ENCODE data around the gene TRIM26.

Gene TRIM26

GRCh38 chr6:30207619-30208295 lies 5.4 kb downstream of the TRIM26 start:
- no peak for DNase-seq

GRCh38 chr6:30206799-30207618 lies 6.2 kb downstream of the TRIM26 start:
- no peak for DNase-seq

GRCh38 chr6:30206152-30206551 lies 7.1 kb downstream of the TRIM26 start:
- DNase-seq: no peak

GRCh38 chr6:30204116-30204515 lies 9.1 kb downstream of the TRIM26 start:
- no peak for DNase-seq

GRCh38 chr6:30202366-30202765 lies 10.8 kb downstream of the TRIM26 start:
- DNase-seq: no peak

- no peak for DNase-seq
Measured at GRCh38 chr6:30200551-30201281, 12.5 kb downstream of the TRIM26 start.

- DNase-seq: no peak
Measured at GRCh38 chr6:30198166-30199084, 14.8 kb downstream of the TRIM26 start.

- DNase-seq: no peak
Measured at GRCh38 chr6:30196376-30196775, 16.8 kb downstream of the TRIM26 start.

GRCh38 chr6:30195951-30196350 lies 17.3 kb downstream of the TRIM26 start:
- DNase-seq: no peak

- no peak for DNase-seq
Measured at GRCh38 chr6:30194797-30195690, 18.2 kb downstream of the TRIM26 start.

- no peak for DNase-seq
Measured at GRCh38 chr6:30192076-30192475, 21.1 kb downstream of the TRIM26 start.

GRCh38 chr6:30188541-30188940 lies 24.7 kb downstream of the TRIM26 start:
- DNase-seq: no peak

GRCh38 chr6:30185846-30186484 lies 27.2 kb downstream of the TRIM26 start:
- no peak for DNase-seq

GRCh38 chr6:30184417-30185031 lies 28.7 kb downstream of the TRIM26 start:
- no peak for DNase-seq

GRCh38 chr6:30180145-30180544 lies 33.1 kb downstream of the TRIM26 start:
- DNase-seq: no peak

GRCh38 chr6:30178837-30179236 lies 34.4 kb downstream of the TRIM26 start:
- no peak for DNase-seq

GRCh38 chr6:30175765-30176164 lies 37.4 kb downstream of the TRIM26 start:
- DNase-seq: no peak

GRCh38 chr6:30172681-30173080 lies 40.5 kb downstream of the TRIM26 start:
- no peak for DNase-seq

- DNase-seq: no peak
Measured at GRCh38 chr6:30171677-30172471, 41.3 kb downstream of the TRIM26 start.

All from CD4-positive, alpha-beta T cell treated with Interleukin-17A for 1 hour (primary cell).